Choroid plexus epithelial cell (primary cell): ENCODE data around the gene C1QTNF12.

ENCODE experiments used
- DNase-seq: peaks from one replicate; pipeline ENCODE4 v3.0.0-alpha.2; 2010; ENCODE audit warnings: low read depth
- H3K4me3 ChIP-seq: 2 replicates; pipeline ENCODE4 v1.5.1; 2011; ENCODE audit warnings: low read depth, mild to moderate bottlenecking, control low read depth, low read length, moderate library complexity
- CTCF ChIP-seq: conservative IDR thresholded peaks from 2 replicates; pipeline ENCODE4 v1.5.1; 2011; ENCODE audit warnings: low read depth, mild to moderate bottlenecking, control low read depth, inconsistent platforms, low read length, moderate library complexity

The C1QTNF12 gene

GRCh38 chr1:1285611-1286311 is 39.2 kb upstream of the C1QTNF12 start:
- DNase-seq = no peak
- H3K4me3 ChIP-seq = no peak overlapping the region
- TF ChIP-seq CTCF = no peak

- H3K4me3 ChIP-seq = no peak overlapping the region
- TF ChIP-seq CTCF = no peak
- DNase-seq = no peak
Measured at GRCh38 chr1:1285102-1285571, 38.6 kb upstream of the C1QTNF12 start.

GRCh38 chr1:1284221-1285101 is 37.9 kb upstream of the C1QTNF12 start:
- no peak overlapping the region for H3K4me3 ChIP-seq
- DNase-seq = no peak
- no peak for TF ChIP-seq CTCF

- no peak for DNase-seq
- no peak overlapping the region for H3K4me3 ChIP-seq
- no peak for TF ChIP-seq CTCF
Measured at GRCh38 chr1:1283821-1284220, 37.3 kb upstream of the C1QTNF12 start.

- no peak for TF ChIP-seq CTCF
- no peak overlapping the region for H3K4me3 ChIP-seq
- DNase-seq = no peak
Measured at GRCh38 chr1:1282998-1283397, 36.5 kb upstream of the C1QTNF12 start.

- no peak for DNase-seq
- no peak for TF ChIP-seq CTCF
- H3K4me3 ChIP-seq = no peak overlapping the region
Measured at GRCh38 chr1:1281533-1282321, 35.2 kb upstream of the C1QTNF12 start.
